Sigmoid colon (tissue), 7 donors: ENCODE results near the gene ZC3H6. TPM values are rescaled to one million over a fixed set of nuclear protein-coding genes. Genes with fewer than 3 reads are reported as not detected.
"Not testable (repeated sequence)": the region's sequence is repeated elsewhere in the genome, so short reads cannot be mapped to it uniquely, and the experiment has no call there.

Experiments
- DNase-seq: peaks from one replicate; pipeline ENCODE4 v3.0.0-alpha.2; 2019
- H3K27ac ChIP-seq, 4 donors: fragments of 200-600 bp; sonication (generic); one replicate each; pipeline ENCODE4 v1.5.1; 2016 to 2019; ENCODE audit warnings: mild to moderate bottlenecking in 1 of 4
- H3K27me3 ChIP-seq, 3 donors: fragments of 200-600 bp; sonication (generic); one replicate each; pipeline ENCODE4 v1.5.1; 2019; ENCODE audit warnings: mild to moderate bottlenecking in 1 of 3
- H3K36me3 ChIP-seq, 4 donors: fragments of 200-600 bp; sonication (generic); one replicate each; pipeline ENCODE4 v1.5.1; 2016 to 2019
- H3K4me1 ChIP-seq, 4 donors: fragments of 200-600 bp; sonication (generic); one replicate each; pipeline ENCODE4 v1.5.1; 2017 to 2019
- H3K4me3 ChIP-seq, 4 donors: fragments of 200-600 bp; sonication (generic); one replicate each; pipeline ENCODE4 v1.5.1; 2017 to 2019; ENCODE audit warnings: mild to moderate bottlenecking in 2 of 4, moderate library complexity in 1 of 4
- H3K9me3 ChIP-seq, 4 donors: fragments of 200-600 bp in 3 of 4; sonication (generic) in 3 of 4; one replicate each; pipeline versions ENCODE4 v1.5.1 to v1.6.1; 2013 to 2019
- CTCF ChIP-seq, 4 experiments: fragments of 450-650 bp in 3 of 4; fragments of 200-600 bp in 1 of 4; IDR thresholded peaks; one replicate each; pipeline ENCODE4 v1.5.1; 2016 to 2019; ENCODE audit warnings: antibody characterized with exemption in 4 of 4, mild to moderate bottlenecking in 3 of 4, moderate library complexity in 2 of 4
- EP300 ChIP-seq, 4 donors: sonication (generic); formaldehyde crosslinking; IDR thresholded peaks; one replicate each; pipeline ENCODE4 v1.6.1; 2017; ENCODE audit warnings: antibody characterized with exemption in 4 of 4
- POLR2A ChIP-seq, 2 donors: fragments of 450-650 bp; IDR thresholded peaks; one replicate each; pipeline ENCODE4 v1.6.1; 2016; ENCODE audit warnings: antibody characterized with exemption in 2 of 2, mild to moderate bottlenecking in 2 of 2, moderate library complexity in 2 of 2
- POLR2AphosphoS5 ChIP-seq, 4 donors: sonication (generic); formaldehyde crosslinking; IDR thresholded peaks; one replicate each; pipeline ENCODE4 v1.6.1; 2017; ENCODE audit warnings: antibody characterized with exemption in 4 of 4
- WGBS, 2 donors: extraction: QIAGEN DNeasy Blood & Tissue Kit; methylation state at CpG; one replicate each; pipeline ENCODE4 v1.1.7; 2013; 5-methylcytosine and 5-hydroxymethylcytosine counted together
- intact Hi-C: fragments of 100-400 bp; cut with DNase I; formaldehyde crosslinking; loops from one replicate; pipeline ENCODE4 v1.15.1; 2023
- polyA plus RNA-seq, 3 donors: library from polyadenylated mRNA; stranded (reverse); fragments of 200-250 nt; gene quantifications; one replicate each; pipeline ENCODE4 v1.2.3, GENCODE V29; 2013
- total RNA-seq, 4 donors: library from RNA; depleted of rRNA; stranded (reverse); fragments of >200 nt; gene quantifications; one replicate each; pipeline ENCODE4 v1.1.0, GENCODE V29; 2016
- donor health status: healthy with polysubstance abuse.
- donor health status: Bipolar disorder and iron deficiency.
- donor health status: healthy.

The ZC3H6 gene
- total and polyA plus RNA-seq, 7 donors, result 0.60 to 27.1 (median 13.2) TPM

- no peak for DNase-seq
- Histone ChIP-seq H3K4me1 (peaks cover 0 to 15% (median 6%) of the 10 kb centered on the region in 4 donors), H3K36me3 (no peaks in the 10 kb centered on the region), H3K9me3 (no peaks in the 10 kb centered on the region), H3K27me3 (no peaks in the 10 kb centered on the region), H3K27ac (peak overlapping the region in 3 of 4 donors; percentile 99 to 100 (median 99)), H3K4me3 (no peak overlapping the region)
- TF ChIP-seq CTCF (IDR thresholded peaks at IDR 0.05), result no peak
- TF ChIP-seq POLR2A (IDR thresholded peaks at IDR 0.05), result no peak
- TF ChIP-seq EP300 (IDR thresholded peaks at IDR 0.05), result no peak
- TF ChIP-seq POLR2AphosphoS5 (IDR thresholded peaks at IDR 0.05), result no peak
- intact Hi-C loops, result loop anchor here (5.0 kb wide), 2 partner anchors 370 to 380 kb away; partner anchors contain the start of genes MERTK and SLC20A1
- 86 to 95% methylated on average over 5 of the region's 5 CpGs for WGBS, 2 donors
Measured at GRCh38 chr2:112277596-112278220, 2.3 kb downstream of the ZC3H6 start.

- H3K9me3 ChIP-seq, H3K27ac ChIP-seq, H3K36me3 ChIP-seq, H3K4me3 ChIP-seq, DNase-seq, intact Hi-C loops, H3K27me3 ChIP-seq: not testable (repeated sequence)
- WGBS, 2 donors, result 97 to 98% methylated on average over 4 of the region's 4 CpGs
- peaks cover 0 to 14% (median 0%) of the 10 kb centered on the region in 4 donors for H3K4me1 ChIP-seq
Measured at GRCh38 chr2:112282066-112282465, 6.7 kb downstream of the ZC3H6 start.

GRCh38 chr2:112283535-112283934, 8.1 kb downstream of the ZC3H6 start:
- H3K4me1 ChIP-seq, H3K27me3 ChIP-seq, DNase-seq, H3K36me3 ChIP-seq, H3K4me3 ChIP-seq, H3K27ac ChIP-seq, intact Hi-C loops, H3K9me3 ChIP-seq: not testable (repeated sequence)
- WGBS, 2 donors, result 90 to 96% methylated on average over 2 of the region's 2 CpGs

GRCh38 chr2:112290088-112290487, 14.7 kb downstream of the ZC3H6 start:
- WGBS, 2 donors, result 84 to 85% methylated on average over 3 of the region's 3 CpGs
- intact Hi-C loops, result no loop called here
- DNase-seq, result no peak
- Histone ChIP-seq H3K36me3 (no peaks in the 10 kb centered on the region), H3K27me3 (no peaks in the 10 kb centered on the region), H3K4me3 (no peak overlapping the region), H3K9me3 (no peaks in the 10 kb centered on the region), H3K4me1 (peaks cover 0 to 12% (median 0%) of the 10 kb centered on the region in 4 donors), H3K27ac (no peak overlapping the region)
- no peak for TF ChIP-seq POLR2AphosphoS5 (IDR thresholded peaks at IDR 0.05)
- TF ChIP-seq POLR2A (IDR thresholded peaks at IDR 0.05), result no peak
- no peak for TF ChIP-seq EP300 (IDR thresholded peaks at IDR 0.05)
- TF ChIP-seq CTCF (IDR thresholded peaks at IDR 0.05), result no peak

GRCh38 chr2:112290648-112291047, 15.3 kb downstream of the ZC3H6 start:
- Histone ChIP-seq H3K36me3 (no peaks in the 10 kb centered on the region), H3K27ac (no peak overlapping the region), H3K4me1 (peaks cover 0 to 12% (median 3%) of the 10 kb centered on the region in 4 donors), H3K9me3 (no peaks in the 10 kb centered on the region), H3K4me3 (no peak overlapping the region), H3K27me3 (no peaks in the 10 kb centered on the region)
- intact Hi-C loops, result no loop called here
- 50 to 52% methylated on average over 1 of the region's 1 CpG for WGBS, 2 donors
- TF ChIP-seq CTCF (IDR thresholded peaks at IDR 0.05), result no peak
- TF ChIP-seq EP300 (IDR thresholded peaks at IDR 0.05), result no peak
- no peak for TF ChIP-seq POLR2AphosphoS5 (IDR thresholded peaks at IDR 0.05)
- TF ChIP-seq POLR2A (IDR thresholded peaks at IDR 0.05), result no peak
- no peak for DNase-seq
